Osteocyte (in vitro differentiated cells): ENCODE data around the gene WDR53. TPM values are rescaled to one million over a fixed set of nuclear protein-coding genes. Genes with fewer than 3 reads are reported as not detected.

ENCODE experiments used
- DNase-seq: peaks from one replicate; pipeline ENCODE4 v3.0.0; 2021; ENCODE audit warnings: mixed read lengths; ENCODE audit not compliant: unreplicated experiment; ENCODE audit errors: extremely low spot score
- H3K27ac Mint-ChIP-seq: one replicate; pipeline ENCODE4 v1.8.0; 2021; ENCODE audit warnings: mild to moderate bottlenecking, mixed read lengths; ENCODE audit not compliant: unreplicated experiment
- H3K27me3 Mint-ChIP-seq: one replicate; pipeline ENCODE4 v1.8.0; 2021; ENCODE audit warnings: mixed read lengths; ENCODE audit not compliant: unreplicated experiment
- H3K36me3 Mint-ChIP-seq: one replicate; pipeline ENCODE4 v1.8.0; 2021; ENCODE audit warnings: mixed read lengths; ENCODE audit not compliant: unreplicated experiment
- H3K4me1 Mint-ChIP-seq: one replicate; pipeline ENCODE4 v1.8.0; 2021; ENCODE audit warnings: mixed read lengths; ENCODE audit not compliant: unreplicated experiment
- H3K4me3 Mint-ChIP-seq: one replicate; pipeline ENCODE4 v1.8.0; 2021; ENCODE audit warnings: mild to moderate bottlenecking, moderate library complexity, mixed read lengths; ENCODE audit not compliant: unreplicated experiment
- H3K9me3 Mint-ChIP-seq: one replicate; pipeline ENCODE4 v1.8.0; 2021; ENCODE audit warnings: mixed read lengths; ENCODE audit not compliant: unreplicated experiment
- total RNA-seq: library from RNA; stranded (reverse); gene quantifications from 2 replicates; pipeline ENCODE4 v1.2.1, GENCODE V29; 2021
- TF ChIP-seq, protein P1 (sequence below): fragments of 200-600 bp; sonication (generic); IDR thresholded peaks from 2 replicates; pipeline ENCODE4 v1.5.0; 2021; ENCODE audit warnings: antibody characterized with exemption, mild to moderate bottlenecking, moderate library complexity

The WDR53 gene
- total RNA-seq, 1 donor from 2014 or later: 15.4 TPM

DNA sequence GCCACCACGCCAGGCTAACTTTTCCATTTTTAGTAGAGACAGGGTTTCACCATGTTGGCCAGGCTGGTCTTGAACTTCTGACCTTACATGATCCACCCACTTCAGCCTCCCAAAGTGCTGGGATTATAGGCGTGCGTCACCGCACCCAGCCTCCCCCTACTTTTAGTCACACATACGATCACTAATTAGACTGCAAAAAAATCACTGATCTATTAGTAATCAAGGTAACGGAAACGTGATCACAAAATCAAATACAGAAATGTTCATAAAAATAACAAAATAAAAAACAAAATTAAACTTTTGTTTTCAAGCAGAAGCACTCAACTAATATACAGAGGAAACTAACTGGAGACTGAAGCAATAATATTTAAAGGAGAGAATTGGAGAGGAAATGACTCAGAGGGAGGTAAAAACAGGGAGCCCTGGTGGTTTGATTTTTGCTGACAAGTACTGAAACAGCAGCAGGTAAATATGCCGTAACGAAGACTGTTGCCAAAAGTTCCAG lies 4.6 kb downstream of the WDR53 start:
- peaks cover 9% of the 10 kb centered on the region for H3K4me1 Mint-ChIP-seq
- no peaks in the 10 kb centered on the region for H3K9me3 Mint-ChIP-seq
- TF ChIP-seq, protein P1, sequence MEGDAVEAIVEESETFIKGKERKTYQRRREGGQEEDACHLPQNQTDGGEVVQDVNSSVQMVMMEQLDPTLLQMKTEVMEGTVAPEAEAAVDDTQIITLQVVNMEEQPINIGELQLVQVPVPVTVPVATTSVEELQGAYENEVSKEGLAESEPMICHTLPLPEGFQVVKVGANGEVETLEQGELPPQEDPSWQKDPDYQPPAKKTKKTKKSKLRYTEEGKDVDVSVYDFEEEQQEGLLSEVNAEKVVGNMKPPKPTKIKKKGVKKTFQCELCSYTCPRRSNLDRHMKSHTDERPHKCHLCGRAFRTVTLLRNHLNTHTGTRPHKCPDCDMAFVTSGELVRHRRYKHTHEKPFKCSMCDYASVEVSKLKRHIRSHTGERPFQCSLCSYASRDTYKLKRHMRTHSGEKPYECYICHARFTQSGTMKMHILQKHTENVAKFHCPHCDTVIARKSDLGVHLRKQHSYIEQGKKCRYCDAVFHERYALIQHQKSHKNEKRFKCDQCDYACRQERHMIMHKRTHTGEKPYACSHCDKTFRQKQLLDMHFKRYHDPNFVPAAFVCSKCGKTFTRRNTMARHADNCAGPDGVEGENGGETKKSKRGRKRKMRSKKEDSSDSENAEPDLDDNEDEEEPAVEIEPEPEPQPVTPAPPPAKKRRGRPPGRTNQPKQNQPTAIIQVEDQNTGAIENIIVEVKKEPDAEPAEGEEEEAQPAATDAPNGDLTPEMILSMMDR: no peak
- H3K36me3 Mint-ChIP-seq: peaks cover 8% of the 10 kb centered on the region
- H3K27ac Mint-ChIP-seq: no peak overlapping the region
- no peak for DNase-seq
- no peaks in the 10 kb centered on the region for H3K27me3 Mint-ChIP-seq
- no peak overlapping the region for H3K4me3 Mint-ChIP-seq

DNA sequence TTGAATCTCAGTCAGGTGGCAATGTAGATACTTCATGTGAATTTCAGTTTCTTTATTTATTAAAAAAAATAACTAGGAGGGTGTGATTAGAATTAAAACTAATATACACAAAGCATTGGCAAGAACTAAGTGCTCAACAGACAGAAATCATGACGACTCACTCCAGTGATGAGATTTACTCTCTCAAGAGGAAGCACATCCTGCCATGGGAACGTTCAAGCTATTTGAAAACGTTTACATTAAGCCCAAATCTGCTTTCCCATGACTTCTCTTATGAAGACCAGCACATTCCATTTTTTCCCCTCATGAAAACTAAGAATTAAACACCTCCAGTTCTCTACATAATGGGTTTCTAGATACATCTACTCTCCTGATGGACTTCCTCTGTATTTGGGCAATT lies 8.5 kb downstream of the WDR53 start:
- Mint-ChIP-seq H3K27me3 (no peaks in the 10 kb centered on the region), H3K36me3 (peaks cover 6% of the 10 kb centered on the region), H3K27ac (no peak overlapping the region), H3K4me1 (peaks cover 3% of the 10 kb centered on the region), H3K9me3 (no peaks in the 10 kb centered on the region), H3K4me3 (no peak overlapping the region)
- no peak for DNase-seq
- TF ChIP-seq, protein P1: no peak

DNA sequence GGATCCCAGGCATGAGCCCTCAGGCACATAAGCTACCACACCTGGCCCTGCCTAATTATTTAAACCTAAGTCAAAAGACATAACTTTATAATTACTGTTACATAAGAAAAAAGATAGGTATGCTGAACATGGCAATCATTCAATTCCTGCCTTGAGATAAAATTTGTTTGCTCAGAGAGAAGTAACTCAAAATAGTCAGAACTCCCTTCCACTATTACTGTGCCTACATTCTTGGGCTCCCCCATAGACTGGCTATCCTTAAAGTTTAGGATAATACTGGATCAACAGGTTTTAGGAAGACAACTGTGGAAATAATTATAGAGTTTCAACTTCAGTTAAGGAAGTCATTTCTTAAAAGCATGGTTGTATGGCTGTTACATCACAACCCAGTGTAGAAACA lies 9.9 kb downstream of the WDR53 start:
- Mint-ChIP-seq H3K4me1 (no peaks in the 10 kb centered on the region), H3K9me3 (no peaks in the 10 kb centered on the region), H3K36me3 (peaks cover 6% of the 10 kb centered on the region), H3K4me3 (no peak overlapping the region), H3K27ac (no peak overlapping the region), H3K27me3 (no peaks in the 10 kb centered on the region)
- TF ChIP-seq, protein P1: no peak
- DNase-seq: no peak

DNA sequence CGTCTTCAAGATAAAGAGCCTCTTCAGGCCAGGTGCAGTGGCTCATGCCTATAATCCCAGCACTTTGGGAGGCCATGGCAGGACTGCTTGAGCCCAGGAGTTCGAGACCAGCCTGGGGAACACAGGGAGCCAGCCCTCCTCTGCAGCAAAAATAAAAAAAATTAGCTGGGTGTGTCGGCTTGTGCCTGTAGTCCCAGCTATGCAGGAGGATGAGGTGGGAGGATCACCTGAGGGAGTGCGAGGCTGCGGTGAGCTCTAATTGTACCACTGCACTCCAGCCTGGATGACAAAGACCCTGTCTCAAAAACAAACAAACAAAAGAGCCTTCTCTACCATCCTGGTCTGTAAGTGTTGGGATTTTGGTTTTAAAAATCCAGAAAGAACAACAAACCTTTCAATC lies 11.1 kb downstream of the WDR53 start:
- Mint-ChIP-seq H3K36me3 (peaks cover 6% of the 10 kb centered on the region), H3K4me1 (no peaks in the 10 kb centered on the region), H3K4me3 (no peak overlapping the region), H3K27me3 (no peaks in the 10 kb centered on the region), H3K9me3 (no peaks in the 10 kb centered on the region), H3K27ac (no peak overlapping the region)
- TF ChIP-seq, protein P1: no peak
- no peak for DNase-seq

DNA sequence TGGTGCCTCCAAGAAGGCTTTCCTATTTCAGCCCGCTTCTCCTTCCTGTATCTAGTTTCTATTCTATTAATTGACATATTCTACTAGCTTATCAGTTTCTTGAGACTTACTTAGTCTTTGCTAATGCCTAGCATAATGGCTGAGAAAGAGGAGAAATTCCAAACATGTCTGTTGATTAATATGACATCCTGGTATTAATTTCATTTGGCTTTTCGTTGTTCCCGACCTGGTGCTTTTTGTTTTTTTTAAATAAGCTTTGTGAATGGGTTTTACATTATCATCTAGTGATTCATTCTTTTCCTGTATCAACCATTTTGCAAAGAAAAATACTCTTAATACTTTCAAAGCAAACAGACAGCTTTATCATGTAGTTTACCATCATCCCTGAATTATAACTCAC lies 13.1 kb downstream of the WDR53 start:
- H3K4me3 Mint-ChIP-seq: no peak overlapping the region
- DNase-seq: no peak

More for the DNA sequence above, 13.1 kb downstream of the WDR53 start:
- Mint-ChIP-seq H3K9me3 (peaks cover 1% of the 10 kb centered on the region), H3K27ac (no peak overlapping the region), H3K27me3 (no peaks in the 10 kb centered on the region), H3K4me1 (no peaks in the 10 kb centered on the region), H3K36me3 (peaks cover 2% of the 10 kb centered on the region)
- TF ChIP-seq, protein P1: no peak
